ENCODE measurements around the gene SMIM27.
A peak's percentile ranks its signal among the peaks of the same experiment; 100 is the strongest.
"Not testable (repeated sequence)": the region's sequence is repeated elsewhere in the genome, so short reads cannot be mapped to it uniquely, and the experiment has no call there.

Gene SMIM27

GRCh38 chr9:32526041-32526706 is 26.0 kb upstream of the SMIM27 start, which contains the start of gene RIGI:
RIGI (minus strand) TSS chr9:32526196; CDS start chr9:32526166, 30 bp downstream.
- H3K9me3 ChIP-seq (ENCODE audit: control insufficient read depth in 1 of 2, low read length in 2 of 2) = no peaks in the 10 kb centered on the region
- H3K27me3 ChIP-seq (ENCODE audit: control insufficient read depth in 1 of 2, insufficient read depth in 2 of 2, low read length in 2 of 2) = no peaks in the 10 kb centered on the region
- peak within 1 kb of the TSS; percentile 60 for H3K27ac ChIP-seq (ENCODE audit: low read depth, low read length)
- peak within 1 kb of the TSS; percentile 93 to 98 for H3K4me3 ChIP-seq (ENCODE audit: low read depth in 1 of 2, low read length in 2 of 2)
- peak within 1 kb of the TSS; percentile 81 to 83 for H3K9ac ChIP-seq (ENCODE audit: low read depth in 1 of 2, low read length in 2 of 2)
- peaks cover 15 to 16% of the 10 kb centered on the region in 2 donors for H3K4me1 ChIP-seq (ENCODE audit: control insufficient read depth in 1 of 2, insufficient read depth in 2 of 2, low read length in 2 of 2)
- no peaks in the 10 kb centered on the region for H3K36me3 ChIP-seq (ENCODE audit: control insufficient read depth in 1 of 2, insufficient read depth in 2 of 2, low read length in 2 of 2)

GRCh38 chr9:32526707-32527048 is 25.4 kb upstream of the SMIM27 start:
- Histone ChIP-seq H3K4me1 (ENCODE audit: control insufficient read depth in 1 of 2, insufficient read depth in 2 of 2, low read length in 2 of 2) (peaks cover 15 to 16% of the 10 kb centered on the region in 2 donors), H3K9me3 (ENCODE audit: control insufficient read depth in 1 of 2, low read length in 2 of 2) (no peaks in the 10 kb centered on the region), H3K27ac (ENCODE audit: low read depth, low read length) (peak overlapping the region; percentile 60), H3K9ac (ENCODE audit: low read depth in 1 of 2, low read length in 2 of 2) (peak overlapping the region in 1 of 2 donors; percentile 83), H3K36me3 (ENCODE audit: control insufficient read depth in 1 of 2, insufficient read depth in 2 of 2, low read length in 2 of 2) (no peaks in the 10 kb centered on the region), H3K4me3 (ENCODE audit: low read depth in 1 of 2, low read length in 2 of 2) (peak overlapping the region; percentile 93 to 98), H3K27me3 (ENCODE audit: control insufficient read depth in 1 of 2, insufficient read depth in 2 of 2, low read length in 2 of 2) (no peaks in the 10 kb centered on the region)

- Histone ChIP-seq H3K36me3 (ENCODE audit: control insufficient read depth in 1 of 2, insufficient read depth in 2 of 2, low read length in 2 of 2) (no peaks in the 10 kb centered on the region), H3K4me1 (ENCODE audit: control insufficient read depth in 1 of 2, insufficient read depth in 2 of 2, low read length in 2 of 2) (no peaks in the 10 kb centered on the region), H3K4me3 (ENCODE audit: low read depth in 1 of 2, low read length in 2 of 2) (no peak overlapping the region), H3K27ac (ENCODE audit: low read depth, low read length) (no peak overlapping the region), H3K9me3 (ENCODE audit: control insufficient read depth in 1 of 2, low read length in 2 of 2) (no peaks in the 10 kb centered on the region), H3K27me3 (ENCODE audit: control insufficient read depth in 1 of 2, insufficient read depth in 2 of 2, low read length in 2 of 2) (no peaks in the 10 kb centered on the region), H3K9ac (ENCODE audit: low read depth in 1 of 2, low read length in 2 of 2) (no peak overlapping the region)
Measured at GRCh38 chr9:32533336-32533735, 18.8 kb upstream of the SMIM27 start.

- Histone ChIP-seq H3K9me3 (ENCODE audit: control insufficient read depth in 1 of 2, low read length in 2 of 2) (no peaks in the 10 kb centered on the region), H3K9ac (ENCODE audit: low read depth in 1 of 2, low read length in 2 of 2) (no peak overlapping the region), H3K4me1 (ENCODE audit: control insufficient read depth in 1 of 2, insufficient read depth in 2 of 2, low read length in 2 of 2) (no peaks in the 10 kb centered on the region), H3K36me3 (ENCODE audit: control insufficient read depth in 1 of 2, insufficient read depth in 2 of 2, low read length in 2 of 2) (no peaks in the 10 kb centered on the region), H3K4me3 (ENCODE audit: low read depth in 1 of 2, low read length in 2 of 2) (no peak overlapping the region), H3K27me3 (ENCODE audit: control insufficient read depth in 1 of 2, insufficient read depth in 2 of 2, low read length in 2 of 2) (no peaks in the 10 kb centered on the region), H3K27ac (ENCODE audit: low read depth, low read length) (no peak overlapping the region)
Measured at GRCh38 chr9:32533816-32534215, 18.3 kb upstream of the SMIM27 start.

- Histone ChIP-seq H3K9ac (ENCODE audit: low read depth in 1 of 2, low read length in 2 of 2) (no peak overlapping the region), H3K9me3 (ENCODE audit: control insufficient read depth in 1 of 2, low read length in 2 of 2) (no peaks in the 10 kb centered on the region), H3K4me3 (ENCODE audit: low read depth in 1 of 2, low read length in 2 of 2) (no peak overlapping the region), H3K4me1 (ENCODE audit: control insufficient read depth in 1 of 2, insufficient read depth in 2 of 2, low read length in 2 of 2) (no peaks in the 10 kb centered on the region), H3K27ac (ENCODE audit: low read depth, low read length) (no peak overlapping the region), H3K36me3 (ENCODE audit: control insufficient read depth in 1 of 2, insufficient read depth in 2 of 2, low read length in 2 of 2) (peaks cover 7 to 34% of the 10 kb centered on the region in 2 donors), H3K27me3 (ENCODE audit: control insufficient read depth in 1 of 2, insufficient read depth in 2 of 2, low read length in 2 of 2) (no peaks in the 10 kb centered on the region)
Measured at GRCh38 chr9:32543047-32543446, 9.1 kb upstream of the SMIM27 start.

GRCh38 chr9:32545884-32546283 is 6.2 kb upstream of the SMIM27 start:
- peaks cover 7 to 30% of the 10 kb centered on the region in 2 donors for H3K36me3 ChIP-seq (ENCODE audit: control insufficient read depth in 1 of 2, insufficient read depth in 2 of 2, low read length in 2 of 2)
- no peak overlapping the region for H3K27ac ChIP-seq (ENCODE audit: low read depth, low read length)
- no peak overlapping the region for H3K9ac ChIP-seq (ENCODE audit: low read depth in 1 of 2, low read length in 2 of 2)
- no peaks in the 10 kb centered on the region for H3K9me3 ChIP-seq (ENCODE audit: control insufficient read depth in 1 of 2, low read length in 2 of 2)
- peaks cover 6 to 10% of the 10 kb centered on the region in 2 donors for H3K4me1 ChIP-seq (ENCODE audit: control insufficient read depth in 1 of 2, insufficient read depth in 2 of 2, low read length in 2 of 2)
- no peaks in the 10 kb centered on the region for H3K27me3 ChIP-seq (ENCODE audit: control insufficient read depth in 1 of 2, insufficient read depth in 2 of 2, low read length in 2 of 2)
- H3K4me3 ChIP-seq (ENCODE audit: low read depth in 1 of 2, low read length in 2 of 2) = no peak overlapping the region

- H3K4me3 ChIP-seq (ENCODE audit: low read depth in 1 of 2, low read length in 2 of 2); H3K36me3 ChIP-seq (ENCODE audit: control insufficient read depth in 1 of 2, insufficient read depth in 2 of 2, low read length in 2 of 2); H3K9me3 ChIP-seq (ENCODE audit: control insufficient read depth in 1 of 2, low read length in 2 of 2); H3K4me1 ChIP-seq (ENCODE audit: control insufficient read depth in 1 of 2, insufficient read depth in 2 of 2, low read length in 2 of 2); H3K9ac ChIP-seq (ENCODE audit: low read depth in 1 of 2, low read length in 2 of 2); H3K27ac ChIP-seq (ENCODE audit: low read depth, low read length); H3K27me3 ChIP-seq (ENCODE audit: control insufficient read depth in 1 of 2, insufficient read depth in 2 of 2, low read length in 2 of 2): not testable (repeated sequence)
Measured at GRCh38 chr9:32548213-32548612, 3.9 kb upstream of the SMIM27 start.

- peaks cover 6 to 10% of the 10 kb centered on the region in 2 donors for H3K4me1 ChIP-seq (ENCODE audit: control insufficient read depth in 1 of 2, insufficient read depth in 2 of 2, low read length in 2 of 2)
Measured at GRCh38 chr9:32550150-32550561, 2.0 kb upstream of the SMIM27 start.

GRCh38 chr9:32550562-32551275 is 1.4 kb upstream of the SMIM27 start:
- peak overlapping the region; percentile 76 to 81 for H3K9ac ChIP-seq (ENCODE audit: low read depth in 1 of 2, low read length in 2 of 2)
- peaks cover 6 to 10% of the 10 kb centered on the region in 2 donors for H3K4me1 ChIP-seq (ENCODE audit: control insufficient read depth in 1 of 2, insufficient read depth in 2 of 2, low read length in 2 of 2)
- H3K9me3 ChIP-seq (ENCODE audit: control insufficient read depth in 1 of 2, low read length in 2 of 2) = no peaks in the 10 kb centered on the region
- H3K27ac ChIP-seq (ENCODE audit: low read depth, low read length) = peak overlapping the region; percentile 91
- no peaks in the 10 kb centered on the region for H3K36me3 ChIP-seq (ENCODE audit: control insufficient read depth in 1 of 2, insufficient read depth in 2 of 2, low read length in 2 of 2)
- H3K4me3 ChIP-seq (ENCODE audit: low read depth in 1 of 2, low read length in 2 of 2) = peak overlapping the region; percentile 91 to 94
- no peaks in the 10 kb centered on the region for H3K27me3 ChIP-seq (ENCODE audit: control insufficient read depth in 1 of 2, insufficient read depth in 2 of 2, low read length in 2 of 2)

More at GRCh38 chr9:32550150-32550561, 2.0 kb upstream of the SMIM27 start:
- Histone ChIP-seq H3K9ac (ENCODE audit: low read depth in 1 of 2, low read length in 2 of 2) (peak overlapping the region; percentile 76 to 81), H3K4me3 (ENCODE audit: low read depth in 1 of 2, low read length in 2 of 2) (peak overlapping the region; percentile 91 to 94), H3K27me3 (ENCODE audit: control insufficient read depth in 1 of 2, insufficient read depth in 2 of 2, low read length in 2 of 2) (no peaks in the 10 kb centered on the region), H3K9me3 (ENCODE audit: control insufficient read depth in 1 of 2, low read length in 2 of 2) (no peaks in the 10 kb centered on the region), H3K27ac (ENCODE audit: low read depth, low read length) (no peak overlapping the region), H3K36me3 (ENCODE audit: control insufficient read depth in 1 of 2, insufficient read depth in 2 of 2, low read length in 2 of 2) (no peaks in the 10 kb centered on the region)

GRCh38 chr9:32551276-32552051 is 663 bp upstream of the SMIM27 start:
- Histone ChIP-seq H3K27ac (ENCODE audit: low read depth, low read length) (peak overlapping the region; percentile 91), H3K36me3 (ENCODE audit: control insufficient read depth in 1 of 2, insufficient read depth in 2 of 2, low read length in 2 of 2) (no peaks in the 10 kb centered on the region), H3K4me3 (ENCODE audit: low read depth in 1 of 2, low read length in 2 of 2) (peak overlapping the region; percentile 91 to 94), H3K27me3 (ENCODE audit: control insufficient read depth in 1 of 2, insufficient read depth in 2 of 2, low read length in 2 of 2) (no peaks in the 10 kb centered on the region), H3K9me3 (ENCODE audit: control insufficient read depth in 1 of 2, low read length in 2 of 2) (no peaks in the 10 kb centered on the region), H3K9ac (ENCODE audit: low read depth in 1 of 2, low read length in 2 of 2) (peak overlapping the region; percentile 76 to 81), H3K4me1 (ENCODE audit: control insufficient read depth in 1 of 2, insufficient read depth in 2 of 2, low read length in 2 of 2) (peaks cover 6 to 10% of the 10 kb centered on the region in 2 donors)
